IMR-90 (cell line): ENCODE data around the gene ABCA5. TPM values are rescaled to one million over a fixed set of nuclear protein-coding genes. Genes with fewer than 3 reads are reported as not detected.

Experiments used
- ATAC-seq: fragments of 200-7000 bp; cut with Tn5 transposase; 2 replicates; pipeline ENCODE4 v1.9.1; 2020; ENCODE audit warnings: low read depth, mild to moderate bottlenecking, moderate library complexity
- BruUV-seq: library from RNA; stranded (reverse); fragments of 400-500 nt; replicated peaks from 2 replicates; lab custom pipeline; 2021; lab: Mats Ljungman, UMichigan
- CTCF ChIA-PET: fragments of 300-600 bp; formaldehyde crosslinking; extraction: SDS; loops from one replicate; lab custom pipeline; 2021; ENCODE audit warnings: antibody characterized with exemption; lab: Yijun Ruan, JAX
- POLR2A ChIA-PET: fragments of 300-600 bp; sonication (Branson Sonifier 250); formaldehyde crosslinking; loops from one replicate; lab custom pipeline; 2022; ENCODE audit warnings: antibody characterized with exemption; ENCODE audit not compliant: unreplicated experiment; lab: Charles Lee
- DNase-seq: peaks from one replicate; pipeline ENCODE4 v3.0.0; 2013
- H2AFZ ChIP-seq: replicated peaks from 2 replicates; pipeline ENCODE3; 2013; ENCODE audit warnings: low read length, mild to moderate bottlenecking; ENCODE audit not compliant: poor library complexity
- H2AK5ac ChIP-seq: 2 replicates; pipeline ENCODE4 v1.6.1; 2013; ENCODE audit warnings: low read depth, low read length, inconsistent platforms
- H2AK9ac ChIP-seq: replicated peaks from 2 replicates; pipeline ENCODE3; 2013; ENCODE audit warnings: mild to moderate bottlenecking, low read depth, low read length, moderate library complexity; ENCODE audit not compliant: poor library complexity
- H2BK120ac ChIP-seq: 2 replicates; pipeline ENCODE4 v1.6.1; 2013; ENCODE audit warnings: low read depth, low read length, inconsistent platforms
- H2BK15ac ChIP-seq: 3 replicates; pipeline ENCODE4 v1.6.1; 2013; ENCODE audit warnings: low read depth, low read length, inconsistent platforms
- H2BK20ac ChIP-seq: 2 replicates; pipeline ENCODE4 v1.6.1; 2013; ENCODE audit warnings: low read depth, mild to moderate bottlenecking, inconsistent platforms, low read length, moderate library complexity
- H2BK5ac ChIP-seq: 2 replicates; pipeline ENCODE4 v1.6.1; 2013; ENCODE audit warnings: mild to moderate bottlenecking, low read depth, low read length, inconsistent platforms; ENCODE audit not compliant: poor library complexity, severe bottlenecking
- H3K14ac ChIP-seq: replicated peaks from 2 replicates; pipeline ENCODE4 v1.6.1; 2013; ENCODE audit warnings: low read depth, low read length, inconsistent platforms
- H3K18ac ChIP-seq: 2 replicates; pipeline ENCODE4 v1.6.1; 2013; ENCODE audit warnings: low read depth, low read length, control low read depth
- H3K23ac ChIP-seq: 2 replicates; pipeline ENCODE4 v1.6.1; 2013; ENCODE audit warnings: low read depth, low read length, inconsistent platforms
- H3K27ac ChIP-seq: 2 replicates; pipeline ENCODE4 v1.5.1; 2013; ENCODE audit warnings: mild to moderate bottlenecking, control low read depth, low read length; ENCODE audit not compliant: insufficient read depth
- H3K27me3 ChIP-seq: 2 replicates; pipeline ENCODE4 v1.6.1; 2013; ENCODE audit warnings: low read length; ENCODE audit not compliant: control insufficient read depth, insufficient read depth
- H3K36me3 ChIP-seq: 2 replicates; pipeline ENCODE4 v1.6.1; 2013; ENCODE audit warnings: low read length, mixed read lengths; ENCODE audit not compliant: control insufficient read depth, insufficient read depth
- H3K4ac ChIP-seq: 2 replicates; pipeline ENCODE4 v1.6.1; 2013; ENCODE audit warnings: low read depth, low read length, inconsistent platforms
- H3K4me1 ChIP-seq: 2 replicates; pipeline ENCODE4 v1.6.1; 2013; ENCODE audit warnings: low read length, mixed read lengths; ENCODE audit not compliant: control insufficient read depth, insufficient read depth
- H3K4me2 ChIP-seq: 2 replicates; pipeline ENCODE4 v1.6.1; 2013; ENCODE audit warnings: low read depth, mild to moderate bottlenecking, control low read depth, low read length, moderate library complexity
- H3K4me3 ChIP-seq: 2 replicates; pipeline ENCODE4 v1.5.1; 2013; ENCODE audit warnings: low read depth, mild to moderate bottlenecking, control low read depth, low read length, moderate library complexity; ENCODE audit not compliant: insufficient read depth
- H3K56ac ChIP-seq: 2 replicates; pipeline ENCODE4 v1.6.1; 2013; ENCODE audit warnings: low read length, inconsistent platforms; ENCODE audit not compliant: insufficient read depth; ENCODE audit errors: extremely low read depth
- H3K79me1 ChIP-seq, 2 experiments: 2 replicates each; pipeline ENCODE4 v1.6.1; 2013; ENCODE audit warnings: low read length in 2 of 2, inconsistent platforms in 1 of 2, low read depth in 1 of 2
- H3K9ac ChIP-seq: 2 replicates; pipeline ENCODE4 v1.6.1; 2013; ENCODE audit warnings: low read depth, low read length, control low read depth
- H3K9me1 ChIP-seq: 2 replicates; pipeline ENCODE4 v1.6.1; 2013; ENCODE audit warnings: low read length, inconsistent platforms; ENCODE audit not compliant: insufficient read depth
- H3K9me3 ChIP-seq: 2 replicates; pipeline ENCODE4 v1.6.1; 2013; ENCODE audit warnings: low read length; ENCODE audit not compliant: control insufficient read depth, insufficient read depth
- H4K20me1 ChIP-seq: 2 replicates; pipeline ENCODE4 v1.6.1; 2013; ENCODE audit warnings: low read length, inconsistent platforms; ENCODE audit not compliant: insufficient read depth
- H4K5ac ChIP-seq: 2 replicates; pipeline ENCODE4 v1.6.1; 2013; ENCODE audit warnings: mild to moderate bottlenecking, low read depth, low read length, control low read depth
- H4K8ac ChIP-seq, 2 experiments: 2 replicates each; pipeline ENCODE4 v1.6.1; 2013; ENCODE audit warnings: low read depth in 2 of 2, low read length in 2 of 2, control low read depth in 1 of 2, inconsistent platforms in 1 of 2
- H4K91ac ChIP-seq: 2 replicates; pipeline ENCODE4 v1.6.1; 2013; ENCODE audit warnings: low read depth, low read length, inconsistent platforms; ENCODE audit not compliant: insufficient read depth
- BHLHE40 ChIP-seq: fragments of 150-350 bp; IDR thresholded peaks from 2 replicates; pipeline ENCODE4 v1.6.1; 2016; ENCODE audit warnings: mild to moderate bottlenecking, low read depth, low read length
- CEBPB ChIP-seq: IDR thresholded peaks from 2 replicates; pipeline ENCODE4 v1.6.1; 2012; ENCODE audit warnings: low read depth, low read length, improper control_type of control experiment
- CHD1 ChIP-seq: IDR thresholded peaks from 2 replicates; pipeline ENCODE4 v1.6.1; 2012; ENCODE audit warnings: low read depth, low read length, improper control_type of control experiment
- CTCF ChIP-seq: conservative IDR thresholded peaks from 2 replicates; pipeline ENCODE4 v1.5.1; 2012; ENCODE audit warnings: mild to moderate bottlenecking, low read depth, low read length, improper control_type of control experiment
- ELK1 ChIP-seq: fragments of 150-350 bp; IDR thresholded peaks from 2 replicates; pipeline ENCODE4 v1.6.1; 2016; ENCODE audit warnings: low read depth, mild to moderate bottlenecking, low read length, moderate library complexity, borderline replicate concordance
- FOS ChIP-seq: fragments of 150-350 bp; IDR thresholded peaks from 2 replicates; pipeline ENCODE4 v1.6.1; 2016; ENCODE audit warnings: low read depth, low read length
- MAFK ChIP-seq: IDR thresholded peaks from 2 replicates; pipeline ENCODE4 v1.6.1; 2012; ENCODE audit warnings: low read depth, low read length, improper control_type of control experiment
- MAZ ChIP-seq: IDR thresholded peaks from 2 replicates; pipeline ENCODE4 v1.6.1; 2012; ENCODE audit warnings: low read depth, mild to moderate bottlenecking, low read length, improper control_type of control experiment, moderate library complexity, borderline replicate concordance
- MXI1 ChIP-seq: IDR thresholded peaks from 2 replicates; pipeline ENCODE4 v1.6.1; 2012; ENCODE audit warnings: low read depth, mild to moderate bottlenecking, low read length, moderate library complexity, borderline replicate concordance
- NFE2L2 ChIP-seq: fragments of 150-350 bp; IDR thresholded peaks from 2 replicates; pipeline ENCODE4 v1.6.1; 2016; ENCODE audit warnings: low read depth, mild to moderate bottlenecking, low read length
- POLR2A ChIP-seq: IDR thresholded peaks from 2 replicates; pipeline ENCODE4 v1.6.1; 2012; ENCODE audit warnings: mild to moderate bottlenecking, low read depth, low read length
- RAD21 ChIP-seq: IDR thresholded peaks from 2 replicates; pipeline ENCODE4 v1.6.1; 2012; ENCODE audit warnings: low read length, improper control_type of control experiment
- RCOR1 ChIP-seq: IDR thresholded peaks from 2 replicates; pipeline ENCODE4 v1.6.1; 2012; ENCODE audit warnings: mild to moderate bottlenecking, low read length, improper control_type of control experiment; ENCODE audit not compliant: insufficient replicate concordance
- RFX5 ChIP-seq: IDR thresholded peaks from 2 replicates; pipeline ENCODE4 v1.8.0; 2012; ENCODE audit warnings: low read depth, mild to moderate bottlenecking, low read length, moderate library complexity
- SMC3 ChIP-seq: fragments of 150-350 bp; IDR thresholded peaks from 2 replicates; pipeline ENCODE4 v1.6.1; 2016; ENCODE audit warnings: low read depth, mild to moderate bottlenecking, antibody characterized with exemption, low read length, moderate library complexity
- USF2 ChIP-seq: fragments of 150-350 bp; IDR thresholded peaks from 2 replicates; pipeline ENCODE4 v1.6.1; 2017; ENCODE audit warnings: mild to moderate bottlenecking, antibody characterized with exemption, low read length, low read depth
- WGBS, 2 experiments: methylation state at CpG; one replicate each; pipeline versions ENCODE4 v1.1.5 to v1.1.7; 2013; ENCODE audit warnings: missing lambda C conversion rate in 2 of 2; ENCODE audit not compliant: insufficient read length in 1 of 2; ENCODE audit errors: extremely low coverage in 2 of 2; 5-methylcytosine and 5-hydroxymethylcytosine counted together
- dilution Hi-C: fragments of 300-500 bp; cut with HindIII; formaldehyde crosslinking; loops from one replicate; pipeline ENCODE4 v1.14.3; 2018; ENCODE audit warnings: low sequenced_read_pairs; ENCODE audit not compliant: unreplicated experiment
- in situ Hi-C: fragments of 300-500 bp; cut with MboI; formaldehyde crosslinking; loops from 3 replicates; pipeline ENCODE4 v1.14.3; 2019; ENCODE audit warnings: low sequenced_read_pairs, inconsistent platforms, mixed read lengths
- intact Hi-C: fragments of 100-400 bp; cut with micrococcal nuclease; formaldehyde crosslinking; loops from 2 replicates; pipeline ENCODE4 v1.10.0; 2022
- polyA plus RNA-seq, 3 experiments: library from polyadenylated mRNA; depleted of rRNA; stranded (reverse); fragments of >200 nt; gene quantifications; 2 replicates each; pipeline ENCODE4 v1.2.3, GENCODE V29; 2012; ENCODE audit warnings: low replicate concordance in 1 of 3
- total RNA-seq: library from RNA; depleted of rRNA; stranded (reverse); fragments of >200 nt; gene quantifications from 2 replicates; pipeline ENCODE4 v1.2.3, GENCODE V29; 2012

Gene ABCA5
- total and polyA plus RNA-seq, 2 of the 4 experiments (the other 2 are of a cell fraction): 1.3 to 2.3 TPM

- Histone ChIP-seq H4K8ac (no peak overlapping the region), H3K27ac (no peak overlapping the region), H3K56ac (no peak overlapping the region), H4K5ac (no peak overlapping the region), H3K4ac (no peak overlapping the region), H3K36me3 (no peaks in the 10 kb centered on the region), H3K14ac (no peak overlapping the region), H4K91ac (no peak overlapping the region), H2BK120ac (no peak overlapping the region), H2AFZ (no peak overlapping the region), H3K27me3 (no peaks in the 10 kb centered on the region), H3K79me1 (no peaks in the 10 kb centered on the region), H3K9me1 (no peaks in the 10 kb centered on the region), H3K18ac (no peak overlapping the region), H3K4me3 (no peak overlapping the region), H2BK15ac (no peak overlapping the region), H2AK5ac (no peak overlapping the region), H2BK5ac (no peak overlapping the region), H4K20me1 (no peaks in the 10 kb centered on the region), H2BK20ac (no peak overlapping the region), H2AK9ac (no peak overlapping the region), H3K9me3 (no peaks in the 10 kb centered on the region), H3K23ac (no peak overlapping the region), H3K9ac (no peak overlapping the region), H3K4me2 (no peak overlapping the region), H3K4me1 (no peaks in the 10 kb centered on the region)
- TF ChIP-seq CHD1: no peak
- TF ChIP-seq MAZ: no peak
- no peak for TF ChIP-seq FOS
- TF ChIP-seq RFX5: no peak
- no peak for TF ChIP-seq MAFK
- no peak for TF ChIP-seq BHLHE40
- no peak for TF ChIP-seq CTCF
- TF ChIP-seq USF2: no peak
- TF ChIP-seq ELK1: no peak
- TF ChIP-seq RCOR1: no peak
- no peak for TF ChIP-seq SMC3
- TF ChIP-seq CEBPB: no peak
- no peak for TF ChIP-seq RAD21
- TF ChIP-seq POLR2A: no peak
- TF ChIP-seq NFE2L2: no peak
- TF ChIP-seq MXI1: no peak
- no peak for ATAC-seq
- ChIA-PET POLR2A (no interaction called here), CTCF (no interaction called here)
- BruUV-seq: no TSS peak
- in situ Hi-C loops (no loop called here), dilution Hi-C loops (no loop called here), intact Hi-C loops (no loop called here)
- WGBS, 2 experiments: no CpG with 5 or more reads among the region's 7 CpGs
- no peak for DNase-seq
Measured at GRCh38 chr17:69271023-69271422, 55.9 kb downstream of the ABCA5 start.
